HepG2 (cell line): ENCODE data around the gene KDM2B. TPM values are rescaled to one million over a fixed set of nuclear protein-coding genes. Genes with fewer than 3 reads are reported as not detected.

Experiments used
- BRD4 ChIP-seq: sonication (generic); formaldehyde crosslinking; IDR thresholded peaks from 2 replicates; pipeline ENCODE4 v1.4.0; 2020; ENCODE audit warnings: missing genetic modification reagents
- CAMTA2 ChIP-seq: sonication (generic); formaldehyde crosslinking; IDR thresholded peaks from 2 replicates; pipeline ENCODE4 v1.4.0; 2020; ENCODE audit warnings: mild to moderate bottlenecking, missing genetic modification reagents, borderline replicate concordance
- MED1 ChIP-seq: sonication (generic); formaldehyde crosslinking; IDR thresholded peaks from 2 replicates; pipeline ENCODE4 v1.4.0; 2020; ENCODE audit warnings: missing genetic modification reagents
- MED13 ChIP-seq: sonication (generic); formaldehyde crosslinking; IDR thresholded peaks from 2 replicates; pipeline ENCODE4 v1.5.0; 2020; ENCODE audit warnings: missing genetic modification reagents
- PPARG ChIP-seq: conservative IDR thresholded peaks from 2 replicates; pipeline ENCODE4 v1.6.1; 2016; ENCODE audit warnings: missing biosample characterization, missing genetic modification reagents
- REL ChIP-seq: sonication (generic); formaldehyde crosslinking; conservative IDR thresholded peaks from 2 replicates; pipeline ENCODE4 v1.8.0; 2022; ENCODE audit warnings: mild to moderate bottlenecking, missing genetic modification reagents, moderate library complexity
- ZBTB3 ChIP-seq: sonication (generic); formaldehyde crosslinking; IDR thresholded peaks from 2 replicates; pipeline ENCODE4 v1.4.0; 2020; ENCODE audit warnings: low read depth, mild to moderate bottlenecking, moderate library complexity, missing genetic modification reagents, borderline replicate concordance
- ZBTB38 ChIP-seq: sonication (generic); formaldehyde crosslinking; IDR thresholded peaks from 2 replicates; pipeline ENCODE4 v1.5.1; 2020; ENCODE audit warnings: mild to moderate bottlenecking, missing genetic modification reagents
- ZFP36 ChIP-seq: fragments of 150-350 bp; IDR thresholded peaks from 2 replicates; pipeline ENCODE4 v1.6.1; 2018; ENCODE audit warnings: borderline replicate concordance, low read length, low read depth; ENCODE audit not compliant: partially characterized antibody
- ZFP36L2 ChIP-seq: sonication (generic); formaldehyde crosslinking; IDR thresholded peaks from 2 replicates; pipeline ENCODE4 v1.4.0; 2020; ENCODE audit warnings: missing genetic modification reagents
- ZNF263 ChIP-seq: sonication (generic); formaldehyde crosslinking; IDR thresholded peaks from 2 replicates; pipeline ENCODE4 v1.4.0; 2020; ENCODE audit warnings: missing genetic modification reagents
- ZNF530 ChIP-seq: sonication (generic); formaldehyde crosslinking; IDR thresholded peaks from 2 replicates; pipeline ENCODE4 v1.5.0; 2020; ENCODE audit warnings: low read depth, mild to moderate bottlenecking, missing genetic modification reagents
- ZNF775 ChIP-seq: sonication (generic); formaldehyde crosslinking; IDR thresholded peaks from 2 replicates; pipeline ENCODE4 v1.4.0; 2020; ENCODE audit warnings: missing genetic modification reagents, mild to moderate bottlenecking, moderate library complexity, borderline replicate concordance
- polyA plus RNA-seq, 8 experiments: library from polyadenylated mRNA; depleted of rRNA in 3 of 8; stranded (reverse) in 7 of 8; unstranded in 1 of 8; fragments of >200 nt; fragmentation: Illumina TruSeq in 4 of 8; extraction: Trizol in 4 of 8; gene quantifications; 2 replicates each; pipeline versions ENCODE4 v1.2.1 to v1.2.3, GENCODE V29; 2011 to 2016; ENCODE audit warnings: low read depth in 4 of 8, missing spikeins in 1 of 8, mixed read lengths in 1 of 8; ENCODE audit not compliant: insufficient read depth in 1 of 8
- total RNA-seq, 5 experiments: library from RNA; depleted of rRNA; stranded (reverse); fragments of >200 nt; fragmentation: Illumina TruSeq; extraction: Trizol; gene quantifications; 2 replicates each; pipeline ENCODE4 v1.2.3, GENCODE V29; 2016; ENCODE audit warnings: low read depth in 1 of 5
- TF ChIP-seq, protein P1 (sequence below): sonication (generic); formaldehyde crosslinking; IDR thresholded peaks from 2 replicates; pipeline ENCODE4 v1.4.0; 2020; ENCODE audit warnings: missing genetic modification reagents
- TF ChIP-seq, protein P2 (sequence below): fragments of 450-650 bp; IDR thresholded peaks from 2 replicates; pipeline ENCODE4 v1.6.1; 2017; ENCODE audit warnings: mild to moderate bottlenecking
- TF ChIP-seq, protein P3 (sequence below): sonication (generic); formaldehyde crosslinking; conservative IDR thresholded peaks from 2 replicates; pipeline ENCODE4 v1.4.0; 2020; ENCODE audit warnings: missing genetic modification reagents
- TF ChIP-seq, protein P4 (sequence below): sonication (generic); formaldehyde crosslinking; IDR thresholded peaks from 2 replicates; pipeline ENCODE4 v1.4.0; 2020; ENCODE audit warnings: missing genetic modification reagents
- TF ChIP-seq, protein P5 (sequence below): sonication (generic); formaldehyde crosslinking; IDR thresholded peaks from 2 replicates; pipeline ENCODE4 v1.8.0; 2022; ENCODE audit warnings: low read depth, missing genetic modification reagents
- TF ChIP-seq, protein P6 (sequence below): sonication (generic); formaldehyde crosslinking; IDR thresholded peaks from 2 replicates; pipeline ENCODE4 v1.8.1; 2022; ENCODE audit warnings: mild to moderate bottlenecking, missing genetic modification reagents

KDM2B gene
- total and polyA plus RNA-seq, 2 of the 13 experiments (the other 11 are each of a cell fraction or from before 2014, with no cell fraction given): 17.5 to 26.1 TPM

- TF ChIP-seq, protein P1, sequence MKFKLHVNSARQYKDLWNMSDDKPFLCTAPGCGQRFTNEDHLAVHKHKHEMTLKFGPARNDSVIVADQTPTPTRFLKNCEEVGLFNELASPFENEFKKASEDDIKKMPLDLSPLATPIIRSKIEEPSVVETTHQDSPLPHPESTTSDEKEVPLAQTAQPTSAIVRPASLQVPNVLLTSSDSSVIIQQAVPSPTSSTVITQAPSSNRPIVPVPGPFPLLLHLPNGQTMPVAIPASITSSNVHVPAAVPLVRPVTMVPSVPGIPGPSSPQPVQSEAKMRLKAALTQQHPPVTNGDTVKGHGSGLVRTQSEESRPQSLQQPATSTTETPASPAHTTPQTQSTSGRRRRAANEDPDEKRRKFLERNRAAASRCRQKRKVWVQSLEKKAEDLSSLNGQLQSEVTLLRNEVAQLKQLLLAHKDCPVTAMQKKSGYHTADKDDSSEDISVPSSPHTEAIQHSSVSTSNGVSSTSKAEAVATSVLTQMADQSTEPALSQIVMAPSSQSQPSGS: no peak; the same call in 1 of the 2 replicates
- TF ChIP-seq ZFP36: no peak
- TF ChIP-seq, protein P2, sequence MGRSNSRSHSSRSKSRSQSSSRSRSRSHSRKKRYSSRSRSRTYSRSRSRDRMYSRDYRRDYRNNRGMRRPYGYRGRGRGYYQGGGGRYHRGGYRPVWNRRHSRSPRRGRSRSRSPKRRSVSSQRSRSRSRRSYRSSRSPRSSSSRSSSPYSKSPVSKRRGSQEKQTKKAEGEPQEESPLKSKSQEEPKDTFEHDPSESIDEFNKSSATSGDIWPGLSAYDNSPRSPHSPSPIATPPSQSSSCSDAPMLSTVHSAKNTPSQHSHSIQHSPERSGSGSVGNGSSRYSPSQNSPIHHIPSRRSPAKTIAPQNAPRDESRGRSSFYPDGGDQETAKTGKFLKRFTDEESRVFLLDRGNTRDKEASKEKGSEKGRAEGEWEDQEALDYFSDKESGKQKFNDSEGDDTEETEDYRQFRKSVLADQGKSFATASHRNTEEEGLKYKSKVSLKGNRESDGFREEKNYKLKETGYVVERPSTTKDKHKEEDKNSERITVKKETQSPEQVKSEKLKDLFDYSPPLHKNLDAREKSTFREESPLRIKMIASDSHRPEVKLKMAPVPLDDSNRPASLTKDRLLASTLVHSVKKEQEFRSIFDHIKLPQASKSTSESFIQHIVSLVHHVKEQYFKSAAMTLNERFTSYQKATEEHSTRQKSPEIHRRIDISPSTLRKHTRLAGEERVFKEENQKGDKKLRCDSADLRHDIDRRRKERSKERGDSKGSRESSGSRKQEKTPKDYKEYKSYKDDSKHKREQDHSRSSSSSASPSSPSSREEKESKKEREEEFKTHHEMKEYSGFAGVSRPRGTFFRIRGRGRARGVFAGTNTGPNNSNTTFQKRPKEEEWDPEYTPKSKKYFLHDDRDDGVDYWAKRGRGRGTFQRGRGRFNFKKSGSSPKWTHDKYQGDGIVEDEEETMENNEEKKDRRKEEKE: no peak
- TF ChIP-seq, protein P3, sequence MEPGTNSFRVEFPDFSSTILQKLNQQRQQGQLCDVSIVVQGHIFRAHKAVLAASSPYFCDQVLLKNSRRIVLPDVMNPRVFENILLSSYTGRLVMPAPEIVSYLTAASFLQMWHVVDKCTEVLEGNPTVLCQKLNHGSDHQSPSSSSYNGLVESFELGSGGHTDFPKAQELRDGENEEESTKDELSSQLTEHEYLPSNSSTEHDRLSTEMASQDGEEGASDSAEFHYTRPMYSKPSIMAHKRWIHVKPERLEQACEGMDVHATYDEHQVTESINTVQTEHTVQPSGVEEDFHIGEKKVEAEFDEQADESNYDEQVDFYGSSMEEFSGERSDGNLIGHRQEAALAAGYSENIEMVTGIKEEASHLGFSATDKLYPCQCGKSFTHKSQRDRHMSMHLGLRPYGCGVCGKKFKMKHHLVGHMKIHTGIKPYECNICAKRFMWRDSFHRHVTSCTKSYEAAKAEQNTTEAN: 0 out of 2 replicates have a peak, but pooled peaks have one; percentile 29
- peak; percentile 81; the same call in 1 of the 2 replicates for TF ChIP-seq ZBTB38 (CRISPR knock-in tag)
- no peak for TF ChIP-seq ZNF530
- TF ChIP-seq, protein P4, sequence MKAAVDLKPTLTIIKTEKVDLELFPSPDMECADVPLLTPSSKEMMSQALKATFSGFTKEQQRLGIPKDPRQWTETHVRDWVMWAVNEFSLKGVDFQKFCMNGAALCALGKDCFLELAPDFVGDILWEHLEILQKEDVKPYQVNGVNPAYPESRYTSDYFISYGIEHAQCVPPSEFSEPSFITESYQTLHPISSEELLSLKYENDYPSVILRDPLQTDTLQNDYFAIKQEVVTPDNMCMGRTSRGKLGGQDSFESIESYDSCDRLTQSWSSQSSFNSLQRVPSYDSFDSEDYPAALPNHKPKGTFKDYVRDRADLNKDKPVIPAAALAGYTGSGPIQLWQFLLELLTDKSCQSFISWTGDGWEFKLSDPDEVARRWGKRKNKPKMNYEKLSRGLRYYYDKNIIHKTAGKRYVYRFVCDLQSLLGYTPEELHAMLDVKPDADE (CRISPR knock-in tag): no peak
- TF ChIP-seq BRD4 (CRISPR knock-in tag): no peak
- no peak for TF ChIP-seq REL (CRISPR knock-in tag)
- peak; percentile 79 for TF ChIP-seq MED1 (CRISPR knock-in tag)
- no peak for TF ChIP-seq ZNF775 (CRISPR knock-in tag)
- TF ChIP-seq, protein P5, sequence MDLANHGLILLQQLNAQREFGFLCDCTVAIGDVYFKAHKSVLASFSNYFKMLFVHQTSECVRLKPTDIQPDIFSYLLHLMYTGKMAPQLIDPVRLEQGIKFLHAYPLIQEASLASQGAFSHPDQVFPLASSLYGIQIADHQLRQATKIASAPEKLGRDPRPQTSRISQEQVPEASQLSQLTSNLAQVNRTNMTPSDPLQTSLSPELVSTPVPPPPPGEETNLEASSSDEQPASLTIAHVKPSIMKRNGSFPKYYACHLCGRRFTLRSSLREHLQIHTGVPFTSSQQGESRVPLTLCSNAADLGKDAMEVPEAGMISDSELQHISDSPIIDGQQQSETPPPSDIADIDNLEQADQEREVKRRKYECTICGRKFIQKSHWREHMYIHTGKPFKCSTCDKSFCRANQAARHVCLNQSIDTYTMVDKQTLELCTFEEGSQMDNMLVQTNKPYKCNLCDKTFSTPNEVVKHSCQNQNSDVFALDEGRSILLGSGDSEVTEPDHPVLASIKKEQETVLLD (CRISPR knock-in tag): no peak
- no peak for TF ChIP-seq ZBTB3 (CRISPR knock-in tag)
- TF ChIP-seq ZFP36L2: no peak
- peak; percentile 57; the same call in 1 of the 2 replicates for TF ChIP-seq PPARG (CRISPR knock-in tag)
- TF ChIP-seq ZNF263 (CRISPR knock-in tag): no peak
- TF ChIP-seq, protein P6, sequence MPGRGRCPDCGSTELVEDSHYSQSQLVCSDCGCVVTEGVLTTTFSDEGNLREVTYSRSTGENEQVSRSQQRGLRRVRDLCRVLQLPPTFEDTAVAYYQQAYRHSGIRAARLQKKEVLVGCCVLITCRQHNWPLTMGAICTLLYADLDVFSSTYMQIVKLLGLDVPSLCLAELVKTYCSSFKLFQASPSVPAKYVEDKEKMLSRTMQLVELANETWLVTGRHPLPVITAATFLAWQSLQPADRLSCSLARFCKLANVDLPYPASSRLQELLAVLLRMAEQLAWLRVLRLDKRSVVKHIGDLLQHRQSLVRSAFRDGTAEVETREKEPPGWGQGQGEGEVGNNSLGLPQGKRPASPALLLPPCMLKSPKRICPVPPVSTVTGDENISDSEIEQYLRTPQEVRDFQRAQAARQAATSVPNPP (CRISPR knock-in tag): 0 out of 2 replicates have a peak, but pooled peaks have one; percentile 29
- no peak for TF ChIP-seq CAMTA2
- TF ChIP-seq MED13: no peak
Observed at GRCh38 chr12:121626087-121626852, 45.4 kb upstream of the KDM2B start, which contains the start of gene ORAI1 (continued).
